HG03139 (cell line): ENCODE results near the gene SCN1A.
"Not testable (repeated sequence)": the region's sequence is repeated elsewhere in the genome, so short reads cannot be mapped to it uniquely, and the experiment has no call there.

Source experiments
- ATAC-seq: cut with Tn5 transposase; IDR thresholded peaks from one replicate; pipeline ENCODE4 v1.9.1; 2021; ENCODE audit not compliant: unreplicated experiment

Gene SCN1A

GRCh38 chr2:166127217-166128155 is at the start of gene SCN1A:
TSS of gene SCN1A (minus strand) at chr2:166128020. CDS start at chr2:166073621, 54,399 bp downstream.
- ATAC-seq: no peak

DNA sequence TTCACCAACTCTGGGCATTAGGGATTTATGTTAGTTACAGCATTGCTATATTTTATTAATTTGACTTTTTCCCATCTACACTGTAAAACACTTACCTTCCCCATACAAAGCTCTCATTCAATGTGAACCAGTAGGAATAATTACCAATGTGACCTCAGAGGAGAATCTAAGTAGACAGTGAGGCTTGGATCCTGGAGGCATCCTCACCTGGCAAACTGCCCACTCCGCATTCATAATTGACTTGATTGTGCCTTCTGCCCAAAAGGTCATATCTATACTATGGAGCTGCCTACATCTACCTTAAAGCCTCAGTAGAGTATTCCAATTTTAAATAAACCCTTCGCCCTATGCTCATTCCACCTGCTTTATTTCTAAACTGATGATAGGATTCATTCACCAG is 45.4 kb upstream of the SCN1A start:
- ATAC-seq: no peak

DNA sequence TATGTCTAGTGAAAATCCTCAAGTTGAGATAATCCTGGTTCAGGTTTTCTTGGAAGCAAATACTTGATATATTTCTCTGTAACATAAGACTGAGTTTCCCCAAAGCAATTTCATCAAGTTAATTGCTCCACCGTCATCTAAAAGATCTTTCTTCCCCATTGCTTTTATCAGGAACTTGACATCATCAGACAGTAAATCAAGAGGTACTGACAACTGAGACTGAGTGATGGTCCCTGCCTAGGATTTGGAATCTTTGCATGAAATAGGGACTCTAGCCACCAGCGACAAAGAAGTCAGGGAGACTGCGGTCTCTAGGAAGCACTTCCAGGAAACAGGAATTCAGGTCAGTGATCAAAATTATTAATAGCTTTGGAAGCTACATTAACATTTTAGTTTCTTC is 43.4 kb upstream of the SCN1A start:
- no peak for ATAC-seq

- no peak for ATAC-seq
Observed at GRCh38 chr2:166170356-166170755, 42.5 kb upstream of the SCN1A start.

DNA sequence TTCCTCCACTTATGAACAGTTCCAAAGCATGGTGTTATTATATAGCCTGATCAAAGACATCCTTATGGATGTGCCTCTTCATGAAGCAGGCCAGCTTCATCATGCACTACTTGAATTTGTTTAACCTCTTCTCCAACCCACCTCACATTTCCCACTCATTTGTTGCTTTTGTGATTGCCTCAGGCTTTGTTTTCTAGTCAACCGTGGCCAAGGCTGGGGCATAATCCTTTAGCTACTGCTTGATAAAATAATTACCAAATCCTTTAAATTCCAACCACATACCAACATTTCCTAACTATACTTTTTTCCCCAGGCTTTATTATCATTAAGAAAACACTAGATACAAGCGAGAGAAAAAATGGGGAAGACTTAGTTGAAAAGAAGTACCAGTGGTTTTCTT is 39.6 kb upstream of the SCN1A start:
- ATAC-seq: no peak

GRCh38 chr2:166163775-166164174 is 36.0 kb upstream of the SCN1A start:
- ATAC-seq: no peak

DNA sequence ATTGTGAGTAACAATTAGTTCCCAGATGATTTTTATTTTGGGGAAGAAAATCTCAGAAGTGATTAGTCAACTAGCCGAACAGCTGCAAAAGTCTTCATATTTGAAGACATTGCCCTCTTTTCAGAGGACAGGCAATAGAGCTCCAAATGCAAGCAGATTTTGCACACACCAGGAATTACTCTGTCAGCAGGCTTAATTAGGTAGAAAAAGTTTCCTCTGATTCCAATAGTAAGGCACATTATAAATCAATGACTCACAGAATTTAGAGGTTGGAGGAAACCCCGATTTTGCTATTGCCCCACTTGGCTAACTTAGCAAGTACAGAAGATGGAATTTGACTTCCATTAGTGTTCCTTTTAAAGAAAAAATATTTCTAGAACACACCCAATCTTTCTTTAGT is 30.7 kb upstream of the SCN1A start:
- no peak for ATAC-seq

DNA sequence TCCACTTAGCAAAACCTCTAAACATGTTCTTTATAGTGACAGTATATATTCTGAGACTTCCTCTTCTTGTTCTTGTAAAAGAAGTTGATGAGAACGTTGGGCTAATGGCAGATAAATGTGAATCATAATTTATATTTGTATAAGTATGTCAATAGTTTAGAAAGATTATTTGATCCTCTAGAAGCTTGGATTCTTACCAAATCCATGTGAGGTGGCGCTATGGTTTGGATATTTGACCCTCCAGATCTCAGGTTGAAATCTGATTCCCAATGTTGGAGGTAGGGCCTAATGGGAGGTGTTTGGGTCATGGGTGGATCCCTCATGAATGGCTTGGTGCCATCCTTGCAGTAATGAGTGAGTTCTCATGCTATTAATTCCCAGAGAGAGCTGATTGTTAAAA is 29.8 kb upstream of the SCN1A start:
- no peak for ATAC-seq

DNA sequence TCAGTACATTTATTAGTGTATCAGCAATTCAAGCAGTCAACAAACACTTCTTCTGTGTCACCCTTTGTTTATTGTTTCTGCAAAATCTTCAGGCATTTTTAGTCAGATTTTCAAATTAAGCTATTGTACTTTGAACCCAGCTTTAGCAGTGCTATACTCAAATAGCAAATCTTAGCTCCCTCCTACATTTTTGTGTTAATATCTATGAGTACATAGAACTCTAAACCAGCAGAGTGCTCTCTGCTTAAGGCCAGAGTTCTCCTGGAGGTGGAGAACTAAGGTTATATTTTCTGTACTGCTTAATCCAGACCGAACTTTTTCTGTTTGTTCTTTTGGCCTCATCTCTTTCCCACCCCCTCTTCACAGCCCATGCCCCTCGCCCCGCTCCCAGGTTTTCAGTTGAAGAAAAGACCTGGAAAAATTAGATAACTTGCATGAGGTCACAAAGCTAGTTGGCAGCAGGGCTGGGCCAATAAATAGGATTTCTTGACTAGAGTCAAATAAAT is 29.2 kb upstream of the SCN1A start:
- ATAC-seq: no peak

GRCh38 chr2:166155589-166155988 is 27.8 kb upstream of the SCN1A start:
- no peak for ATAC-seq

DNA sequence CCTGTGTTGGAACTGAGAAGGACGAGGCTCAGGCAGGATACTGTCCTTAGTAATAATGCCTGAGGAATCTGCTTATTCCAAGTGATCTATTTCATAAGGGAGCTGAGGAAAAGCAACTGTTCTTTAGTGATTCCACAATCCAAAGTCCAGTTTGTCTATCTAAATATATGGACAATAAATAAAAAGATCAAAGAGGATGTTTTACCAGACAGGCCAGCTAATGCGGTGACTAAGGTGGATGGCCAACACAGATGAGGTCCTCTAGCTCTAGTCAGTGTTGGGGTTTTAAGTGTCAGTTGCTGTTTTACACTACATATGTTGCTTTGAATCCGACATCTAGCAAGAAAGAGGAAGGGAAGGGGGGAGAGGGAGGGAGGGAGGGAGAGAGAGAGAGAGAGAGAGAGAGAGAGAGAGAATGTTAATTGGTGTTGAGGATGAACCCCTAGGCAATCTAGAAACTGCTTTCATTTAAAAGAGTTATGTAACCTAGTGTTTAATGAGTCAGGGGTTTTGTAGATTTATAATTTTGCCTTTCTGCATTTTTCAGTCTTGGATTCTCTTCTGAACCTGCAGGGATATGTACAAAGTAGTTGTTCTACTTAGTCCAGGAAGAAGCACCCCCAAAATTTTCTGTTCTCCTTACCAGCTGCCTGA is 27.0 kb upstream of the SCN1A start:
- no peak for ATAC-seq

DNA sequence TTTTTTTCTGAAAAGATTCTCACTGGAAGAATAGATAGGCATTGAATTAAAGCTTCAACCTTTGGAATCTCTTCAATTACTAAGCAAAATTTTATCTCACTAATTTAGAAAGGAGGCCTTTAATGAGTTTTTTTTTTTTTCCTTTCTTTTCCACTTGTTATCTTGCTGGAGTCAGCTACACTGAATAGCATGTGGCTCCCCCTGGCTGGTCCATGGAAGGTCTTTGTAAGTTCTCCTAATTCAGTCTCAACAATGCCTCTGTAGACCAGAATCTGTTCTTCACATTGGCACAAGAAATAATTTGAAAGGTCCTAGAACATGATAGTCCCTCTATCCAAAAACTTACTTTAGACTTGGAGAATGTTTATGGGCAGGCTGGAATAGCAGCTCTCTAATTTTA is 24.2 kb upstream of the SCN1A start:
- ATAC-seq: no peak

DNA sequence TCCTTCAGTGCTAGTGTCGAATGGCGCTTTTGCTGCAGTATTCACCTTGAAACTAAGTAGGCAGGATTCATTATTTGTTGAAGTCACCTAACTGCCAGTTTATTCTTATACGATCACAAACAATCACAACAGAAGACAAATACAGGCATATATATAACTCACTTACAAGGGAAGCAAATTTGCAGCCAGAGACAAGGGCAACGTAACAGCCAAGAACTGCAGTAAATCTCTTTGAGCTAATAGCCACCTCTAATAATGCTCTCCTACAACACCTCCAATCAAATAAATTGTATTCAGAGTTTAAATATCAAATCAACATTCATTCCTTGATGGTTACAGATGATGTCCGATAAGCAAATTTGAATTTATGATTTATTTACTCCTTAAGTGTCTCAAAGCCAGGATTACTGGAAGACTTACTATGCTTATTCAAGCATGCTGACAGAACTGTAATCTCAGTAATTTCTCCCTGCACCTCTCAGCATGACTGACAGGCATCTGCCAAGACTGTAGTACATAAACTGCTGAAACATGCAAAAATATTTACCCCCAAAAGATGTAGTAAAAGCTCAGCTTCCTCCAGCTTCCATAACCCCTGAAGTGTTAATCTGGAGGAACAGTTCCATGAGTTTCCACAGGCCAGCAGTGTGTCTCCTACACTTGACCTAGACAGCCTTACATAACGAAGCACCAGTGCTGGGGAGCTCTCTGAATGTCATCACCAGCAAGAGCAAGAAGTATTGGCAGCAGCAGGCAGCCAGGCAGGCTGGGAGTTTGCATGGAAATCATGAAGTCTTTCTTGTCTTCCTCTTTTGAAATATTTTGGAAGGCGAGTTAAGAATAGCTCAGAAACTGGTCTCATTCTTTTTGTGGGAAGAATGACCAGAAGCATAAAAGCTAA is 20.9 kb upstream of the SCN1A start:
- no peak for ATAC-seq

DNA sequence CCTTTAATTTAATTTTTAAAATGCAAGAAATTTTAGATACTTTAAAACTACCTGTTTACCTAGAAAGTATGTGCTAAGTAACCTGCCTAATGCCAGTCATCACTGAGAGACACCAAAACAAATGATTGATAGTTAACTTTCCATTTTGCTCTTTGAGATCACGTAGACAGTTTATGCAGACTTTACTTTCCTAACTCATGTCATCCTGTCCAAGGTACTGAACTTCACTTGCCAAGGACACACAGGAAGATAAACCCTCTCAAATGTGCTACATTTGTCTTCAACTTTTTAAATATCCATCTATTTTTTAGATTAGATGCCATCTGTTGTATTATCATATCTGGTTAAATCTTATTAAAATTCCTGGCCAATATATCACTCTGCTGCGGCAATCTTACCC is 20.1 kb upstream of the SCN1A start:
- ATAC-seq: no peak

- no peak for ATAC-seq
Observed at GRCh38 chr2:166144071-166144470, 16.3 kb upstream of the SCN1A start.

DNA sequence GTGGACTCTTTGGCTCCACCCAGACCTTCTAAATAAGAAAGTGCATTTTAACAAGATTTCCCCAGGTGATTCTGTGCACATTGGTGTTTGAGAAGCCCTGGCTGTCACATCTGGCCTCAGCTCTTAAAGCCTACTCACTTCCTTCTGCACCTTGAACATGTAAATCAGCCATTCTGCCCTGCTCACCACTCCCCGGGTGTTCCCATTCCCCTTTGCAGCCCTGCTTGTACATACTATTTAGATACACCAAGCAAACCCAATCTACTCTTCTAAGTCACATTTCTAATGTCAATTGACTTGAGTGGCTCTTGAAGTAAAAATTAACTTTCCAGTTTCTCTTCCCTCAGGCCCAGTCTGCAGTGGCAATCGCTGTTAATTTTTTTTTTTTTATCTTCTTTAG is 13.1 kb upstream of the SCN1A start:
- no peak for ATAC-seq

GRCh38 chr2:166140475-166140874 is 12.7 kb upstream of the SCN1A start:
- no peak for ATAC-seq

DNA sequence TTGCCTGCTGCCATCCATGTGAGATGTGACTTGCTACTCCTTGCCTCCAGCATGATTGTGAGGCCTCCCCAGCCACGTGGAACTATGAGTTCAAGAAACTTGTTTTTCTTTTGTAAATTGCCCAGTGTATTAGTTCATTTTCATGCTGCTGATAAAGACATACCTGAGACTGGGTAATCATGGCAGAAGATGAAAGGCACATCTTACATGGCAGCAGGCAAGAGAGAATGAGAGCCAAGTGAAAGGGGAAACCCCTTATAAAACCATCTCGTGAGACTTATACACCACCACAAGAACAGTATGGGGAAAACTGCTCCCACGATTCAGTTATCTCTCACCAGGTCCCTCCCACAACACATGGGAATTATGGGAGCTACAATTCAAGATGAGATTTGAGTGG is 11.7 kb upstream of the SCN1A start:
- ATAC-seq: not testable (repeated sequence)

DNA sequence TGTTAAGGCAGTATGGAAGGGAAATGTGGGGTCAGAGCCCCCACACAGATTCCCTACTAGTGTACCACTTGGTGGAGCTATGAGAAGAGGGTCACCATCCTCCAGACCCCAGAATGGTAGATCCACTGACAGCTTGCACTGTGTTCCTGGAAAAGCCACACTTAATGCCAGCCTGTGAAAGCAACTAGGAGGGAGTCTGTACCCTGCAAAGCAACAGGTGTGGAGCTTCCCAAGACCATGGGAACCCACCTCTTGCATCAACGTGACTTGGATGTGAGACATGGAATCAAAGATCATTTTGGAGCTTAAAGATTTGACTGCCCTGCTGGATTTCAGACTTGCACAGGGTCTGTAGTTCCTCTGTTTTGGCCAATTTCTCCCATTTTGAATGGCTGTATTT is 10.8 kb upstream of the SCN1A start:
- ATAC-seq: no peak

DNA sequence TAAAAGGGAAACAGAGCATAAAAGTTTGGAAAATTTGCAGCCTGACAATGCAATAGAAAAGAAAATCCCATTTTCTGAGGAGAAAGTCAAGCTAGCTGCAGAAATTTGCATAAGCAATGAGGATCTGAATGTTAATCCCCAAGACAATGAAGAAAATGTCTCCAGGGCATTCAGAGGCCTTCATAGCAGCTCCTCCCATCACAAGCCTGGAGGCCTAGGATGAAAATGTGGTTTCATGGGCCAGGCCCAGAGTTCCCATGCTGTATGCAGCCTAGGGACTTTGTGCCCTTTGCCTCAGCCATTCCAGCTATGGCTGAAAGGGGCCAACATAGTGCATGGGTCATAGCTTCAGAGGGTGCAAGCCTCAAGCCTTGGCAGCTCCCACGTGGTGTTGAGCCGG is 10.3 kb upstream of the SCN1A start:
- no peak for ATAC-seq

DNA sequence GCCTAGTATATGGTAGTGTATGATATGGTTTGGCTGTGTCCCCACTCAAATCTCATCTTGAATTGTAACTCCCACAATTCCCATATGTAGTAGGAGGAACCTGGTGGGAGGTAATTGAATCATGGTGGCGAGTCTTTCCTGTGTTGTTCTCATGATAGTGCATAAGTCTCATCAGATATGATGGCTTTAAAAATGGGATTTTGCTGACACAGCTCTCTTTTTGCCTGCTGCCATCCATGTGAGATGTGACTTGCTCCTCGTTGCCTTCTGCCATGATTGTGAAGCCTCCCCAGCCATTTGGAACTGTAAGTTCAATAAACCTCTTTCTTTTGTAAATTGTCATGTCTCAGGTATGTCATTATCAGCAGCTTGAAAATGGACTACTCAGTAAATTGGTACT is 9.5 kb upstream of the SCN1A start:
- no peak for ATAC-seq
